NB4 (cell line): ENCODE results near the gene SMIM13.

Source experiments
- CTCF ChIP-seq: IDR thresholded peaks from one replicate; pipeline ENCODE4 v1.5.1; 2012; ENCODE audit warnings: low read depth, low read length
- MYC ChIP-seq: IDR thresholded peaks from 2 replicates; pipeline ENCODE4 v1.6.1; 2011; ENCODE audit warnings: low read depth, low read length

GRCh38 chr6:11128608-11129007, 35.0 kb downstream of the SMIM13 start:
- no peak for TF ChIP-seq MYC
- no peak for TF ChIP-seq CTCF
